ENCODE measurements around the gene TP53I13.

The TP53I13 gene

DNA sequence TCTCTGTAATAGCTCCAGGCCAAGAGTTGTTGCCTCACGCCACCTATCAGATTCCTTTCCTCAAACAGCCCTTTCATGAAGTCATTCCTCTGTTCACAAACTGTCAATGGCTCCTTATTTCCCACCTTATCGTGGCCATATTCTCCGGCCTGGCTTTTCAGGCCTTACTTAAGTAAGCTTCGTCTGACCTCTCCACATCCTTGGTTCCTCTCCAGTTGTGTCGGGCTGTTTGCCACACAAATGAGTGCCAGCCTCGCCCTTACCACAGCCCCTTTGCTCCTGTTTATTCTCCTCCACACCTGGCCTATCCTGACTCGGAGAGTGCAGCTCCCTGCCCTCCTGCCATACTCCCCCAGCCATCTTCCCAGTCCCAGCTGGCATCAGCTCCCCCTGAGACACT lies 2.0 kb downstream of the TP53I13 start:
- TF ChIP-seq POLR2A (IDR thresholded peaks at IDR 0.05; ENCODE audit: extremely low read depth, insufficient read length) (no peak), MYC (IDR thresholded peaks at IDR 0.05; ENCODE audit: low read depth, low read length) (no peak)
- TF ChIP-seq, protein P1, sequence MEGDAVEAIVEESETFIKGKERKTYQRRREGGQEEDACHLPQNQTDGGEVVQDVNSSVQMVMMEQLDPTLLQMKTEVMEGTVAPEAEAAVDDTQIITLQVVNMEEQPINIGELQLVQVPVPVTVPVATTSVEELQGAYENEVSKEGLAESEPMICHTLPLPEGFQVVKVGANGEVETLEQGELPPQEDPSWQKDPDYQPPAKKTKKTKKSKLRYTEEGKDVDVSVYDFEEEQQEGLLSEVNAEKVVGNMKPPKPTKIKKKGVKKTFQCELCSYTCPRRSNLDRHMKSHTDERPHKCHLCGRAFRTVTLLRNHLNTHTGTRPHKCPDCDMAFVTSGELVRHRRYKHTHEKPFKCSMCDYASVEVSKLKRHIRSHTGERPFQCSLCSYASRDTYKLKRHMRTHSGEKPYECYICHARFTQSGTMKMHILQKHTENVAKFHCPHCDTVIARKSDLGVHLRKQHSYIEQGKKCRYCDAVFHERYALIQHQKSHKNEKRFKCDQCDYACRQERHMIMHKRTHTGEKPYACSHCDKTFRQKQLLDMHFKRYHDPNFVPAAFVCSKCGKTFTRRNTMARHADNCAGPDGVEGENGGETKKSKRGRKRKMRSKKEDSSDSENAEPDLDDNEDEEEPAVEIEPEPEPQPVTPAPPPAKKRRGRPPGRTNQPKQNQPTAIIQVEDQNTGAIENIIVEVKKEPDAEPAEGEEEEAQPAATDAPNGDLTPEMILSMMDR (IDR thresholded peaks at IDR 0.05; ENCODE audit: low read depth, low read length) = no peak
- no peak for DNase-seq (ENCODE audit: low read depth)

DNA sequence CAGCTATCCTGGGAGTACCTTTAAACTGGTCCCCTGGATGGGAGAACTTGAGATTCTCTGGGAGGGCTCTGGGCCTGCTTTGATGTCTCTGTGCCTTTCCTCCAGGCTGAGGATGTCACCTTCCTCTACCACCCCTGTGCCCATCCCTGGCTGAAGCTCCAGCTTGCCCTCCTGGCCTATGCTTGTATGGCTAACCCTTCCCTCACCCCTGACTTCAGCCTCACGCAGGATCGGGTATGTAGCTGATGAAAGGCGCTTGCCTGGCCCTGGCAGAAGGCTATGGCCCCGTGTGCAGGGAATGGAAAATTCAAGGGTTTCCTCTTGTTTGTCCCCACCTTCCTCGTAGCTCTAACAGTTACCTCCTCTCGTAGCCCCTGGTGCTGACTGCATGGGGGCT lies 3.0 kb downstream of the TP53I13 start:
- TF ChIP-seq POLR2A (IDR thresholded peaks at IDR 0.05; ENCODE audit: extremely low read depth, insufficient read length) (no peak), MYC (IDR thresholded peaks at IDR 0.05; ENCODE audit: low read depth, low read length) (no peak)
- TF ChIP-seq, protein P1 (IDR thresholded peaks at IDR 0.05; ENCODE audit: low read depth, low read length) = no peak
- TF ChIP-seq, protein P2, sequence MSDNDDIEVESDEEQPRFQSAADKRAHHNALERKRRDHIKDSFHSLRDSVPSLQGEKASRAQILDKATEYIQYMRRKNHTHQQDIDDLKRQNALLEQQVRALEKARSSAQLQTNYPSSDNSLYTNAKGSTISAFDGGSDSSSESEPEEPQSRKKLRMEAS (IDR thresholded peaks at IDR 0.05; ENCODE audit: low read depth, low read length) = no peak
- H3K4me3 ChIP-seq (ENCODE audit: low read depth, low read length) = no peak overlapping the region
- no peak for DNase-seq (ENCODE audit: low read depth)

More for the DNA sequence above, 2.0 kb downstream of the TP53I13 start:
- H3K4me3 ChIP-seq (ENCODE audit: low read depth, low read length) = no peak overlapping the region

DNA sequence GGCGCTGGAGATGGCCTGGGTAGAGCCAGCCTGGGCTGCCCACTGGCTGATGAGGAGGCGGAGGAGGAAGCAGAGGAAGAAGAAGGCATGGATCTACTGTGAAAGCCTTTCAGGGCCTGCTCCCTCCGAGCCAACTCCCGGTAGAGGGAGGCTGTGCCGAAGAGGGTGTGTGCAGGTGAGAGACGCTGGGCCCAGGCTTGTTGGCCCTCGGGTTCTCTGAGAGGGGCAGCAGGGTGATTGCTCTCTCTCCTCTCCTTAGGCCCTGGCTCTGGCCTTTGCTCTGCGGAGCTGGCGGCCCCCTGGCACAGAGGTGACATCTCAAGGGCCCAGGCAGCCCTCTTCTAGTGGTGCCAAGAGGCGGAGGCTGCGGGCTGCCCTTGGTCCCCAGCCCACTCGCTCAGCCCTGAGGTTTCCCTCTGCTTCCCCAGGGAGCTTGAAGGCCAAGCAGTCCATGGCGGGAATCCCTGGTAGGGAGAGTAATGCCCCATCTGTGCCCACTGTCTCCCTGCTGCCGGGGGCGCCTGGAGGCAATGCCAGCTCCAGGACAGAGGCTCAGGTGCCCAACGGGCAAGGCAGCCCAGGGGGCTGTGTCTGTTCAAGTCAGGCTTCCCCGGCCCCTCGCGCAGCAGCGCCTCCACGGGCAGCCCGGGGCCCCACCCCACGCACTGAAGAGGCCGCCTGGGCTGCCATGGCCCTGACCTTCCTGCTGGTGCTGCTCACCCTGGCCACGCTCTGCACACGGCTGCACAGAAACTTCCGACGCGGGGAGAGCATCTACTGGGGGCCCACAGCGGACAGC lies 3.6 kb downstream of the TP53I13 start:
- TF ChIP-seq POLR2A (IDR thresholded peaks at IDR 0.05; ENCODE audit: extremely low read depth, insufficient read length) (no peak), MYC (IDR thresholded peaks at IDR 0.05; ENCODE audit: low read depth, low read length) (no peak)
- TF ChIP-seq, protein P1 (IDR thresholded peaks at IDR 0.05; ENCODE audit: low read depth, low read length) = no peak
- TF ChIP-seq, protein P2 (IDR thresholded peaks at IDR 0.05; ENCODE audit: low read depth, low read length) = no peak
- peak; percentile 7 for DNase-seq (ENCODE audit: low read depth)
- no peak overlapping the region for H3K4me3 ChIP-seq (ENCODE audit: low read depth, low read length)

DNA sequence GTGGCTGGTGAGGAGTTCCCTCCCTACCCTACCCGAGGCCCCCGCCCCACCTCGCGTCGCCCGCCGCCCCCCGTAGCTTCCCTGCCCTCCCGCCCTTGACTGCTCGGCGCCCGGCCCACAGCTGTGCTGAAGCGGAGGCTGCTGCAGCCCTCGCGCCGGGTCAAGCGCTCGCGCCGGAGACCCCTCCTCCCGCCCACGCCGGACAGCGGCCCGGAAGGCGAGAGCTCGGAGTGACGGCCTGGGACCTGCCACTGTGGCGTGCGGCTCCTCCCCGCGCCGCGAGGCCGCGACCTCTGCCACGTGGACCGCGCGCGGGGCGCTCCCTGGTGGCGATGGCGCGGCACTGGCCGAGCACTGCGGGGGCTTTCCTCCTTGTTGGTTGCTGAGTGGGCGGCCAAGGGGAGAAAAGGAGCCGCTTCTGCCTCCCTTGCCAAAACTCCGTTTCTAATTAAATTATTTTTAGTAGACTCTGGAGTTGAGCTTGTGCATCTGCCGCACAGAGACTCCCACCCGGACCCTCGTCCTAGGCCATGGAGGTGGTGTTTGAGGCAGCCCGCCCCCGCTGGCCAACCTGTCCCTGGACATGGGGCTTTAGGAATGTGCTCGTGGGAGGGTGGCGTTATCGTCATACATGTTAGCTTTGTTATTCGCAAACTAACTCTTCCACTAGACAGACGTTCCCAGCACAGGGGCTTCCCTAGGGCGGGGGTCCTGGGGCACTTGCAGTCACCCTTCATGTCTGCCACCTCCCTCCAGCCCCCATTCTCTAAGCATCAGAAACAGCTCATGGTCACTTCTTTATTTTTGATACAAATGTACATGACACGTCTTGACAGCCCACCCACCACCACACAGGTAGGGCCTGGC lies 4.4 kb downstream of the TP53I13 start:
- TF ChIP-seq MYC (IDR thresholded peaks at IDR 0.05; ENCODE audit: low read depth, low read length) (no peak), POLR2A (IDR thresholded peaks at IDR 0.05; ENCODE audit: extremely low read depth, insufficient read length) (no peak)
- TF ChIP-seq, protein P1 (IDR thresholded peaks at IDR 0.05; ENCODE audit: low read depth, low read length) = no peak
- TF ChIP-seq, protein P2 (IDR thresholded peaks at IDR 0.05; ENCODE audit: low read depth, low read length) = no peak
- no peak overlapping the region for H3K4me3 ChIP-seq (ENCODE audit: low read depth, low read length)
- no peak for DNase-seq (ENCODE audit: low read depth)

DNA sequence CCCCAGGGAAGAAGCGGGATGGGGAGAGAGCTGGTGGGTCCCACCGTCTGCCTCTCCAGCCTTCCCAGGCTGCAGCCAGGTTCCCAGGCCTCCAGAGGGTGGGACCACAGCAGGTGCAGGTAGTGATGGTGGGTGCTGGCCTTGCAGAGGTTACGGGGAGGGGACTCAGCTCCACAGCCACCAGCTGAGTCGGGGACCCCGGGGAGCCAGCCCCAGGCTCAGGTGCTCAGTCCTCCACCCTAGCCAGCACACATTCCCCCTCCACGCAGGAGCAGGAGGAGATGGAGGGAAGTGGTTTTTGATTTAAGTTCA lies 5.0 kb downstream of the TP53I13 start:
- H3K4me3 ChIP-seq (ENCODE audit: low read depth, low read length) = no peak overlapping the region
- TF ChIP-seq POLR2A (IDR thresholded peaks at IDR 0.05; ENCODE audit: extremely low read depth, insufficient read length) = no peak
- DNase-seq (ENCODE audit: low read depth) = no peak

DNA sequence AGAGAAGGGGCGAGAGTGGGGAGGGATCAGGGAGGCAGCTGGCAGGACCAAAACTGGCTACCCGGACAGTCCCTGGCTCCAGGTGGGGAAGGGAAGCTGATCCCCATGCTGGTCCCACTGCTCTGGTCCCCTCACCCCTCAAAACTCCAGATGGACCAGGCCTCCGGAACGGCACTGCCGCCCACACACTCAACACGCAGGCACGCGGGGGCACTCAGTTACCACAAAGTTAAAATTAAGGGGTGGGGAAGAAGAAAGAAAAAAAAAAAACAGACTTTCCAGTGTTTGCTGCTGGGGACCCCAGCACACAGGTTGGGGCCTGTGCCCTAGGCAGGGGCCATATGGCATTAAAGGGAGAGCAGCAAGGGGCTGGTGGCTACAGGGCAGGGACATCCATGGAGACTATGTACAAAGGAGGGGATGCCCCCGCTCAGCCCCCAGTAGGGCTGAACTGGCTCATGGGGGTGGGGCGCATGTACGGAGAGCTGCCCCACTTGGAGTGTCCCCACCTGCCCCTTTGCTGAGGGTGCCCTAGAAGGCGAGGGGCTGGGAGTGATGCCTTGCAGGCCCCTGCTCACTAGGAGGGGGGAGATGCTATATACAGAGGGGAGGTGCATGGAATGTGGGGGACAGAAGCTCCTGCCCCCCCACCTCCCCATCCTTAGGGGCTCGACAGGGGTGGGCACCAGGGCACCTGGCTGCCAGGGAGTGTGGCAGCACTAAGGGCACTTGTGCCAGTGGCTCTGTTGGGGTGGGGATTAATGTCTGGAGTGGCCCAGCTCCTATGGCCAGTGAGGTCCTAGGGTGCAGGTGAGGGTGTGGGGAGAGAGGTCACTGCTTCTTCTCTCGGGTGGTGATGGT lies 5.6 kb downstream of the TP53I13 start:
- TF ChIP-seq, protein P1 (IDR thresholded peaks at IDR 0.05; ENCODE audit: low read depth, low read length) = no peak
- TF ChIP-seq, protein P2 (IDR thresholded peaks at IDR 0.05; ENCODE audit: low read depth, low read length) = no peak
- TF ChIP-seq MYC (IDR thresholded peaks at IDR 0.05; ENCODE audit: low read depth, low read length) = no peak
- TF ChIP-seq POLR2A (IDR thresholded peaks at IDR 0.05; ENCODE audit: extremely low read depth, insufficient read length) = no peak
- H3K4me3 ChIP-seq (ENCODE audit: low read depth, low read length) = no peak overlapping the region

More for the DNA sequence above, 5.6 kb downstream of the TP53I13 start:
- no peak for DNase-seq (ENCODE audit: low read depth)
